GM12801 (cell line): Measurements from ENCODE around the gene EXD1.

Experiments
- TF ChIP-seq, protein P1 (sequence below): IDR thresholded peaks from one replicate; pipeline ENCODE4 v1.5.1; 2011; ENCODE audit warnings: control low read depth; ENCODE audit not compliant: insufficient read length; ENCODE audit errors: extremely low read depth

Gene EXD1, protein sequence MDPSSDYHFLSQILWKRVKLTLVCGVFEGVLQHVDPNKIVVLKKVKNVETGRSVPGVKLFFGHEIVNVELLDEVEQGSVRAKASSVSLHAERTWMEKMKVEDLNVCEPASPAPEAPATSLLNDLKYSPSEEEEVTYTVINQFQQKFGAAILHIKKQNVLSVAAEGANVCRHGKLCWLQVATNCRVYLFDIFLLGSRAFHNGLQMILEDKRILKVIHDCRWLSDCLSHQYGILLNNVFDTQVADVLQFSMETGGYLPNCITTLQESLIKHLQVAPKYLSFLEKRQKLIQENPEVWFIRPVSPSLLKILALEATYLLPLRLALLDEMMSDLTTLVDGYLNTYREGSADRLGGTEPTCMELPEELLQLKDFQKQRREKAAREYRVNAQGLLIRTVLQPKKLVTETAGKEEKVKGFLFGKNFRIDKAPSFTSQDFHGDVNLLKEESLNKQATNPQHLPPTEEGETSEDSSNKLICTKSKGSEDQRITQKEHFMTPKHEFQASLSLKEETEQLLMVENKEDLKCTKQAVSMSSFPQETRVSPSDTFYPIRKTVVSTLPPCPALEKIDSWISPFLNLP

DNA sequence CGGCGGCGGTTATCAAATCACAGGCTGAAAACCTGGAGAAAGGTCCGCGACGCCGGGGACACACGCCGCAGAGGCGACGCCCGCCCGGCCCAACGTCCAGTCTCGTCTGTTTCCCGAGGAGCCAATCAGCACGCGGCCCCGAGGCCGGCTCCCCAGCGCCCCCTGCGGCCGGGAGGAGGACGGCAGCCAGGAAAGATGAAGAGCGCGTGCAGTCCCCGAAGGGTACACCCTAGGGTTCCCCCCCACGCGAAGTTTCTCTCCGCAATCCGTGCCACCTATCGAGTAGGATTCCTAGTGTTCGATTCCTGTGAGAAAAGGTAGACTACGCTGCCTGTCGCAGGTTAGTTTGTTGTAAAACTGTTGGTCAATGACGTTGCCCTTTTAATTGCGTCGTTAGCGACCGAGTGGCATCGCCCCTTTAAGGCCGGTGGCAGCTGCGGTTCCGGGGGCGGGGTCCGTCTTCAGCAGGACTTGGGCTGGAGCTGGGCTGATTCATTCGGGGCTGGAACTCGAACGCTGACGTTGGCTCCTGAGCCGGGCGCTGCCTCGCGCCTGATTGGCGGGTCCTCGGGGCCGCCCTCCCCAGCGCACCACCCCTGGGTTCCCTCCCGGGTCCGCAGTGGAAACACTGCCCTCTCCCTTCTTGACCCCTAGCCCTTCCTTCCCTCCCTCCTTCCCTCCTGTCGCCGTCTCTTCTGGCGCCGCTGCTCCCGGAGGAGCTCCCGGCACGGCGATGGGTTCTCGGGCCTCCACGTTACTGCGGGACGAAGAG lies at the start of gene EXD1, which contains the start of gene CHP1:
Gene EXD1, minus strand, starts transcription at position 108 of the 772 bp plus-strand sequence. CDS start 4,182 bp downstream, outside the sequence.
Gene CHP1, plus strand, starts transcription at position 619 of the 772 bp plus-strand sequence. Its CDS starts 115 bp downstream, at position 734.
- TF ChIP-seq, protein P1, sequence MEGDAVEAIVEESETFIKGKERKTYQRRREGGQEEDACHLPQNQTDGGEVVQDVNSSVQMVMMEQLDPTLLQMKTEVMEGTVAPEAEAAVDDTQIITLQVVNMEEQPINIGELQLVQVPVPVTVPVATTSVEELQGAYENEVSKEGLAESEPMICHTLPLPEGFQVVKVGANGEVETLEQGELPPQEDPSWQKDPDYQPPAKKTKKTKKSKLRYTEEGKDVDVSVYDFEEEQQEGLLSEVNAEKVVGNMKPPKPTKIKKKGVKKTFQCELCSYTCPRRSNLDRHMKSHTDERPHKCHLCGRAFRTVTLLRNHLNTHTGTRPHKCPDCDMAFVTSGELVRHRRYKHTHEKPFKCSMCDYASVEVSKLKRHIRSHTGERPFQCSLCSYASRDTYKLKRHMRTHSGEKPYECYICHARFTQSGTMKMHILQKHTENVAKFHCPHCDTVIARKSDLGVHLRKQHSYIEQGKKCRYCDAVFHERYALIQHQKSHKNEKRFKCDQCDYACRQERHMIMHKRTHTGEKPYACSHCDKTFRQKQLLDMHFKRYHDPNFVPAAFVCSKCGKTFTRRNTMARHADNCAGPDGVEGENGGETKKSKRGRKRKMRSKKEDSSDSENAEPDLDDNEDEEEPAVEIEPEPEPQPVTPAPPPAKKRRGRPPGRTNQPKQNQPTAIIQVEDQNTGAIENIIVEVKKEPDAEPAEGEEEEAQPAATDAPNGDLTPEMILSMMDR, result no peak

DNA sequence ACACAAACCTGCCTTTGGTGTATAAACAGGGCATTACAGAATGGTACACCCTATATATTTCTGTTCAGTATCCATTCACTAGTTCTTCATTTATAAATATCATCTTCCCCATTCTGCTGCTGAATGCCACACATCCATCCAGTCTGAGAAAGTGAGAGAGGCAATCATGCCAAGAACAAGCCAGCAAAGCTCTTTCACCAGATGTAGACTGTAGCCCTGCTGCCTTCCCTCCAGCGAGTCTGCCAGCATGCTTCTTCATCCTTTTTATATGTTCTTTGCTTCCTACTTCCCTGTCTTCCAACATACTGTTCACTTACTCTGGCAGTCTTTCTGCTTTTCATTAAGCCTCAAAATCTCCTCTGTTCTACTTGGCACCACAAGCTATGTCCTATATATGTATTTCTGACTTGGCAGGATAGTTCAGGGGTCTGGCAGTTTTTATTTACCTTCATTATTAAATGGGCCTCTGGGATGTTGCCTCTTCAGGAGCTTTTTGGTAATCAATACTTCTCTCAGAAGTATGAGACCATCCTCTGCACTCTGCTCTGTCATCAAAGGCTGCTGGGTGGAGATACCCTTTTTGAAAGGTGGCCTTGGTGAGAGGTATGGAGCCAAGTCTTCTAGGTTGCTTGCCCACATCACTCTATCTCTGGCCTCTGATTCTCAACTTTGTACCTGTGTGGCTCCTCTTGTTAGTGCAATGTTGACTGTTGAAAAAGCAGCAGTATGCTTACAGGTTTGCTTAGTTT lies 49.2 kb upstream of the EXD1 start:
- TF ChIP-seq, protein P1, result no peak

DNA sequence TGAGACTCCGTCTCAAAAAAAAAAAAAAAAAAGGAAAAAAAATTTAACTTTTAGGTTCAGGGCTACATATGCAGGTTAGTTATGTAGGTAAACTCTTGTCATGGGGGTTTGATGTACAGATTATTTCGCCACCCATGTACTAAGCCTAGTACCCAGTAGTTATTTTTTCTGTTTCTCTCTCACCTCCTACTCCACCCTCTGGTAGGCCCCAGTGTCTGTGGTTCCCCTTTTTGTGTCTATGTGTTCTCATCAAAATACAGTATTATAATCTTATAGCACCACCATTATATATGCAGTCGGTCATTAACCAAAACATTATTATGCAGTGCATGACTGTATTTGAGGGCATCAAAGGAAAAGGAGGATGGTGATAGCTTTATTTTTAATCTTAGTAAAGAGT lies 47.8 kb upstream of the EXD1 start:
- TF ChIP-seq, protein P1, result no peak

DNA sequence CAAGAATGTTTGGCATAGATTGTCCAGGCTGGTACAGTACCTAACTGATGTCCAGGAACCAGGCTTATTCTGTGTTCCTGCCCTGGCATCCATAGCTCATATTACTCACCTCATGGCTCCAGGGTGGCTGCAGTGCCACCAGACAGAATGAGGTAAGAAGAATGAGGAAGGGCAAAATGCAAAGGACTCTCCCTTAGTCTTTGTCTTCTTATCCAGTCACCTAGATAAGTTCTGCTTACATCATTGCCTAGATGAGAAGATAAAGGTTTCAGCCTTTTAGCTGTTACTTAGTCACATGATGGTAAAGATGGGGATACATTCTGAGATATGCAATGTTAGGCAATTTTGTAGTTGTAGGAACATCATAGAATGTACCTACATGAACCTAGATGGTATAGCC lies 46.3 kb upstream of the EXD1 start:
- TF ChIP-seq, protein P1, result no peak

DNA sequence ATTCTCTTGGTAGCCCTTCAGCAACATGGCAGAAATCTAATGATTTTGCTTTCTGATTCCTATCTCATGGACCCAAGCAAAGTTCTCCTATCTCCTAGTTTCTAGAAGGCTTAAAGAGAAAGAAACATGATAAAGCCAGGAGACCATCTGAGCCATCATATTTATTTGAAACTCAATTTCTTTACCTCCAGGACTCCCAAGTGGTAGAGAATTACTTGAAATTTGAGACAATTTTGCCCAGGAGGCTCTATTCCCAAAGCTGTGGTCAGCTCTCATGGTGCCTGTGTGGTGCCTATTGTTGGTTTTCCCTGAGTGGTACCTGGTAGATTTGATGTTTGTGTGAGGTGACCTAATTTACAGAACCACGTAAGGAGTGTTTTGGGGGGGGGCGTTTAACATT lies 39.3 kb upstream of the EXD1 start:
- TF ChIP-seq, protein P1, result no peak

DNA sequence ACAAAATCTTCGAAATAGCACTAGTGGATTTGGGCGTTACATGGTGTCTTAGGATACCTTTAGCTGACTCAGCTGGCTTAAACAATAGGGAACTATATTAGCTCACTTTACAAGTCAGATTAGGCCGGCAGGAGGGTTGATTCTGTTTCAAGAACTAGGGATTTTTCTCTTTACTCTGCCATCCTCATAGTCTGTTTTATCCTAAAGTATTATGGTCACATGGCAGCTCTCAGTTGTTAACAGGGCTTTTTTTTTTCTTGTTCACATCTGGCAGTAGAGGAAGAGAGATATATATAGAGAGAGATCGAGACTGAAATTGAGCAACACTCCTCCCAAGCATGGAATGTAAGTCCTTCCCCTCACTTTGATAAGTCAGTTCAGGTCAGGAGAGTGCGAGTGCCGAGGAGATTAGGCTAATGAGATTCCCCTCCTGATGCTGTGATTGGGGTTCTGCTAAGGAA lies 33.4 kb upstream of the EXD1 start:
- TF ChIP-seq, protein P1, result no peak
